ENCODE results near the gene HLA-DQB1.

HLA-DQB1 gene

GRCh38 chr6:32669893-32670292 is 3.4 kb upstream of the HLA-DQB1 start:
- in situ Hi-C loops (cut with MboI; ENCODE audit: low pct_unique_long_range_greater_than_20kb, low sequenced_read_pairs, unreplicated experiment) = no loop called here
- TF ChIP-seq CTCF (IDR thresholded peaks at IDR 0.05; ENCODE audit: extremely low read depth, insufficient read depth, missing control alignments) = no peak
- DNase-seq (ENCODE audit: low spot score) = no peak

GRCh38 chr6:32669240-32669639 is 2.8 kb upstream of the HLA-DQB1 start:
- DNase-seq (ENCODE audit: low spot score) = no peak
- TF ChIP-seq CTCF (IDR thresholded peaks at IDR 0.05; ENCODE audit: extremely low read depth, insufficient read depth, missing control alignments) = no peak
- in situ Hi-C loops (cut with MboI; ENCODE audit: low pct_unique_long_range_greater_than_20kb, low sequenced_read_pairs, unreplicated experiment) = no loop called here

GRCh38 chr6:32668226-32668747 is 1.8 kb upstream of the HLA-DQB1 start:
- DNase-seq (ENCODE audit: low spot score) = peak; percentile 73
- TF ChIP-seq CTCF (IDR thresholded peaks at IDR 0.05; ENCODE audit: extremely low read depth, insufficient read depth, missing control alignments) = no peak
- in situ Hi-C loops (cut with MboI; ENCODE audit: low pct_unique_long_range_greater_than_20kb, low sequenced_read_pairs, unreplicated experiment) = no loop called here

- in situ Hi-C loops (cut with MboI; ENCODE audit: low pct_unique_long_range_greater_than_20kb, low sequenced_read_pairs, unreplicated experiment) = no loop called here
- DNase-seq (ENCODE audit: low spot score) = no peak
- TF ChIP-seq CTCF (IDR thresholded peaks at IDR 0.05; ENCODE audit: extremely low read depth, insufficient read depth, missing control alignments) = no peak
Measured at GRCh38 chr6:32665661-32666060, 796 bp downstream of the HLA-DQB1 start.

- in situ Hi-C loops (cut with MboI; ENCODE audit: low pct_unique_long_range_greater_than_20kb, low sequenced_read_pairs, unreplicated experiment) = loop anchor here (5.0 kb wide), 1 partner anchor 97 kb away; the partner anchor contains the start of gene HLA-DQB2
- no peak for DNase-seq (ENCODE audit: low spot score)
- no peak for TF ChIP-seq CTCF (IDR thresholded peaks at IDR 0.05; ENCODE audit: extremely low read depth, insufficient read depth, missing control alignments)
Measured at GRCh38 chr6:32664827-32665362, 1.6 kb downstream of the HLA-DQB1 start.

- in situ Hi-C loops (cut with MboI; ENCODE audit: low pct_unique_long_range_greater_than_20kb, low sequenced_read_pairs, unreplicated experiment) = loop anchor here (5.0 kb wide), 1 partner anchor 98 kb away; the partner anchor contains the start of gene HLA-DQB2
- TF ChIP-seq CTCF (IDR thresholded peaks at IDR 0.05; ENCODE audit: extremely low read depth, insufficient read depth, missing control alignments) = no peak
Measured at GRCh38 chr6:32664354-32664753, 2.1 kb downstream of the HLA-DQB1 start.

More at GRCh38 chr6:32664354-32664753, 2.1 kb downstream of the HLA-DQB1 start:
- DNase-seq (ENCODE audit: low spot score) = no peak
